GM12873 (cell line): Measurements from ENCODE around the gene TNS1.

Experiments used
- TF ChIP-seq, protein P1 (sequence below): IDR thresholded peaks from 2 replicates; pipeline ENCODE4 v1.5.1; 2012; ENCODE audit warnings: low read depth, mild to moderate bottlenecking, moderate library complexity, low read length, control low read depth; ENCODE audit not compliant: insufficient read depth; ENCODE audit errors: missing control alignments

The TNS1 gene

DNA sequence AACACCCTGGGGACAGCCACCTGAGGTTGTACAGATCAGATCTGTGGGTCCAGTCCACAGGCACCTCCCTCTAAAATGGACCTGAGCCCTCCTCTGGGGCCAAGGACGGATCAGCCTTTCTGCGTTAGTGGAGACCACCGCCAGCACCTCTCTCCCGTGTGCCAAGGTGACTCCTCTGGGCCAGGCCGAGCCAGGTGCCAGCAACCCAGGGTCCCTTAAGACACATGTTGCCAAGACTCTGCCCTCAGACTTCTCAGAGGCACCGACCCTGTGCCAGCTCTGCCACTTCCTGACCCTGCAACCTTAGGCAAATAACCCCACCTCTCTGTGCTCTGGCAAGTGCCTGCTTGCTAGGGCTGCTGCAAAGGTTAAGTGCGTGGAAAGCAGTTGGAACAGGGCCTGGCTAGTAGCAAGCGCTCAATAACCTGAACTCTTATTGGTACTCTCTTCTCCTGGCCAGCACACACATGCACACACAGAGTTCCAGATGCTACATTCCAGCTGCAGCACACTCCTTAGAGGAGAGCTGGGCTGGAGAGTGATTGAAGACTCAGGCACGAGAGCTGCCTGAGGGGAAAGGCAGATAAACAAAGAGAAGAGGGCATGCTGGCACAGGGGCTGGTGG is 105.6 kb downstream of the TNS1 start:
- TF ChIP-seq, protein P1, sequence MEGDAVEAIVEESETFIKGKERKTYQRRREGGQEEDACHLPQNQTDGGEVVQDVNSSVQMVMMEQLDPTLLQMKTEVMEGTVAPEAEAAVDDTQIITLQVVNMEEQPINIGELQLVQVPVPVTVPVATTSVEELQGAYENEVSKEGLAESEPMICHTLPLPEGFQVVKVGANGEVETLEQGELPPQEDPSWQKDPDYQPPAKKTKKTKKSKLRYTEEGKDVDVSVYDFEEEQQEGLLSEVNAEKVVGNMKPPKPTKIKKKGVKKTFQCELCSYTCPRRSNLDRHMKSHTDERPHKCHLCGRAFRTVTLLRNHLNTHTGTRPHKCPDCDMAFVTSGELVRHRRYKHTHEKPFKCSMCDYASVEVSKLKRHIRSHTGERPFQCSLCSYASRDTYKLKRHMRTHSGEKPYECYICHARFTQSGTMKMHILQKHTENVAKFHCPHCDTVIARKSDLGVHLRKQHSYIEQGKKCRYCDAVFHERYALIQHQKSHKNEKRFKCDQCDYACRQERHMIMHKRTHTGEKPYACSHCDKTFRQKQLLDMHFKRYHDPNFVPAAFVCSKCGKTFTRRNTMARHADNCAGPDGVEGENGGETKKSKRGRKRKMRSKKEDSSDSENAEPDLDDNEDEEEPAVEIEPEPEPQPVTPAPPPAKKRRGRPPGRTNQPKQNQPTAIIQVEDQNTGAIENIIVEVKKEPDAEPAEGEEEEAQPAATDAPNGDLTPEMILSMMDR = no peak

DNA sequence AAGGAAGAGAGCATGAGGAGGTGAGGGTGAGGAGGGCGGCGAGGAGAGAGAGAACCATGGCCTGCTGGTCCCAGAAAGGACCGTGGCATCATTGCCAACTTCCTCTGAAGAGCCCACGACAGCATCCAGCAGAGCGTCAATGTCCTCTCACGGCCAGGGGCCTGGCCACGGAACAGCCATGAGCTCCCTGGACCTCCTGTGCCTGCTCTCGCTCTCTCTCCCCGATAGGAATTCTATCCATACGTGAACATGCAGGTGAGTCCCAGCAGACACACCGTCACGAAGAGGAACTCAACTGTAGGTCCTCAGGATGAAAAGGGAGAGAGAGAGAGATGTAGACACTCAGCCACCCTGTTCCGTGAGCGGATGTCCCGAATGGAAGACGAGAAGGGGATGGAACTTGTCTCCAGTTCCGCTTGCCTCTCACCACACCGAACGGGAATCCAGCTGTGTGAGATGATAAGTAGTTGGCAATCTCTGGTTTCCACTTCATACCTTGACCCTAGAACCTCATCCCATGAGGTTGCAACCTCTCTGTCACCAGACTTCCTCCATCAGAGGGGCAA is 107.6 kb downstream of the TNS1 start:
- TF ChIP-seq, protein P1 = no peak

DNA sequence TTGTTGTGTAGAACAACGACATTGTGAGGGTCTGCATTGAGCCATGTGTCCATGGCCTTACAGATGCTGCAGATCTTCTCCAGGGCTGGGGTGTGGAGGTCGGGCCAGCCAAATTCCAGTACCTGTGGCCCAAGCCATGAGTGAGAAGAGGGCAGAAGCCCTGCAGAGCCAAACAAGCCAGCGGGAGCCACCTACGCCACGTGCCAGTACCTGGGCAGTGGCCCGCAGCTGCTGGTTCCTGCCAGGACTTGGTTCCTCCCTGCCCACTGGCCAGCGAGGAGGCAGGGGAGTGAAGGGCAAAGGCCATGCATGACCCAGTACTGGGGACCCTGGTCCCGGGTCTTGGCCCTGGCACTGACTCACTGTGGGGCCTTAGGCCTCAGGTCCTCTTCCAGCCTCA is 109.4 kb downstream of the TNS1 start:
- TF ChIP-seq, protein P1 = no peak

DNA sequence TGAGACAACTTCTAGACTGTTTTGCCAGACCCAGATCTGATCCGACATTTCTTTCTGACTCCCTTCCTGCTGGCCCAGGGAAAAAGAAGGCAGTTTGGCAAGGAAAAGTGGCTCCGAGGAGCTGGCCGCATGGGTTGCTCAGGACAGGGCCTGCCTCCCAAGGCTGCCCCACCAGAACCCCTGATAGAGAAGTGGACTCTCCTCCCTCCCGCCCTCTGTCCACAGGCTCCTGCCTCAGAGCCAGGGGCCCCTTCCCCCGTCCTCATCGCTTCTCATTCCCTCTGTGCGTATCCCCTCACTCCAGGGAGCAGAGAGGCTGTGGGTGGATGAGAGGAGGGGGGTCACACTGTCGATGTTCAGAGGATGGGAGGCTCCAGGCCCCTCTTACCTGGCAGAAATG is 110.2 kb downstream of the TNS1 start:
- TF ChIP-seq, protein P1 = no peak

DNA sequence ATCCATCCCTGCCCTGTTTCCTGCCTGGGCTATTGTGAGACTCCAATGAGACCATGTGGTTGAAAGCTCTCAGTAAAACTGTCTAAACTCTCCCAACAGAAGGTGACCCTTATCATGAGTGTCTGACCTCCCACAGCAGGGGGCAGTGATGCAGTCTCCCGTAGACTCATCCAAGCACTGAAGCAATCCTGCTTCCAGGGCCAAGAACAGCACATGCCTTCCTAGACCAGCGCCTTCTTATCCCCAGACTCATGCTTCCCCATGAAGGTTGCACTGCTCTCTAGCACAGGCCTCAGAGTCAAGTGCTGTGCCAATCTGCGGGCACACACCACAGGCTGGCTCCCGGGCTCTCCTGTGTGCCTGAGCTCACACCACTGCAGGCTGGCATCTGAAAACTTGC is 112.3 kb downstream of the TNS1 start:
- TF ChIP-seq, protein P1 = peak; percentile 13

DNA sequence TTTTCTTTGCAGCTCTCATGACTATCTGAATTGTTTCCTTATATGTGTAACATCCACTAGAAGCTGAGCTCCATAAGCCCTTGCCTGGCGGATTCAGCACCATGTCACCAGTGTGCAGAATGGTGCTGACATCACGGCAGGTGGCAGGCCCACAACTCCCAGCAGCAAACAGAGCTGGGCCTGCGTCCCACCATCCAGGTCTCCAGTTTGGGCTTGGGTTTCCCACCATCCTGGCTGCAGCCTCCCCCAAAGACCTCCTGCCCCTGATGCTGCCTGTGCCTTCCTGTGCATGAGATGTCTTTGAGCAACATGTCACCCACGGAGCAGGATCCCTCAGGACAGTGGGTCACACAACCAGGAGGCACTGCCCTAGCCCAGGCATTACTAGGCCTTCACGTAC is 113.1 kb downstream of the TNS1 start:
- TF ChIP-seq, protein P1 = no peak

DNA sequence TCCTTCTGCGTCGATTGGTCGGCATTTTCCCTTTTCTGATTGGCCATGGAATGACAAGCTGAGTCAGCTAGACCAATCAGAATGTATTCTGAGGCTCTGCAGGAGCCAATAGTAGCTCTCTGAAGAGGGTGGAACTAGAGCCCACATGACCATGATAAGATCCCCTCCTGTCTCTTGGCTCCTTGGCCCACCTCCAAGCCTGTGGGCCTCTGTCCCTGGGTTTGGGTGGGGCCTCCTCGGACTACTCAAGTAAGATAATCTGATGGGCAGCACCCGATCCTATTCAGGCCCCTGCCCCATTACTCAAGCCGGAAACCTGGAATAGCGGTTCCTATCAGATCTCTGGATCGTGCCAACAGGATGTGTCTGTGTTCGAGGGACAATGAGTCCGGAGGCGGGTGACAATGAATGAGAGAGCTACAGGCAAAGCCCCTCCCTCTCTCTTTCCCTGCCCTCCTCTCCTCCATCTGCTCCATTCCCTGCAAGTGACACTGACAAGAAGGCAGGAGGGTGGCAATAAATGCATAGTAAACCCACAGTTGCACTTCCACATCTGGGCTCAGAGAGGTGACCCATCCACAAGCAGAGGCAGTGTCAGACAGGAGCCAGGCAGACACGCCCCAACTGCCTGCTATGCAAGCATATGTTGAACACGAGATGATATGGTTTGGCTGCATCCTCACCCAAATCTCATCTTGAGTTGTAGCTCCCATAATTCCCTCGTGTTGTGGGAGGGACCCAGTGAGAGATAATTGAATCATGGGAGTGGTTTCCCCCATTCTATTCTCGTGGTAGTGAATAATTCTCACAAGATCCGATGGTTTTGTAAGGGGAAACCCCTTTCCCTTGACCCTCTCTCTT is 114.7 kb downstream of the TNS1 start:
- TF ChIP-seq, protein P1 = no peak
